Thyroid gland (tissue), 4 donors: ENCODE results near the gene CCDC15.

Source experiments
- POLR2A ChIP-seq, 2 donors: fragments of 450-650 bp; IDR thresholded peaks; one replicate each; pipeline ENCODE4 v1.6.1; 2017; ENCODE audit warnings: antibody characterized with exemption in 2 of 2, mild to moderate bottlenecking in 2 of 2, moderate library complexity in 1 of 2
- TF ChIP-seq, protein P1 (sequence below), 6 experiments: fragments of 200-600 bp in 3 of 6; fragments of 450-650 bp in 3 of 6; sonication (generic) in 3 of 6; IDR thresholded peaks; one replicate each; pipeline ENCODE4 v1.5.1; 2016 to 2019; ENCODE audit warnings: antibody characterized with exemption in 6 of 6, mild to moderate bottlenecking in 2 of 6, inconsistent platforms in 1 of 6, moderate library complexity in 1 of 6

DNA sequence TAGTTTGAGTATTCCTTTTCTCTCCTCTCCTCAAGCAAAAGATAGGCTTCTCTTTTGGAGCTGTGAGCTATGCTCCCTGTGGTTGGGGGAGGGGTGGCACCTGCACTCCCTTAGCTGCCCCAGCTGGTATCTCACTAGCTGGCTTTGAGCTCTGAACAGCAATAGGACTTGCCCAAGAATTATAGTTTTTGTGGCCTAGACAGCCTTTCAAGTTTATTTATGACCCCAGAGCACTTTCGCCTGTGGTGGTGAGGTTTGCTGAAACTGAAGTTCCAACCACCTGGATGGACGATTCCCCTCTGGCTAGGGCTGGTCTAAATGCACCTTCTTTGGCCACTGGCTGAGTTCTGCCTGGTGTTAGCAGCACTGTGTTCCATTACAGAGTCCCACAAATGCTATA is 72.0 kb downstream of the CCDC15 start:
- TF ChIP-seq, protein P1, sequence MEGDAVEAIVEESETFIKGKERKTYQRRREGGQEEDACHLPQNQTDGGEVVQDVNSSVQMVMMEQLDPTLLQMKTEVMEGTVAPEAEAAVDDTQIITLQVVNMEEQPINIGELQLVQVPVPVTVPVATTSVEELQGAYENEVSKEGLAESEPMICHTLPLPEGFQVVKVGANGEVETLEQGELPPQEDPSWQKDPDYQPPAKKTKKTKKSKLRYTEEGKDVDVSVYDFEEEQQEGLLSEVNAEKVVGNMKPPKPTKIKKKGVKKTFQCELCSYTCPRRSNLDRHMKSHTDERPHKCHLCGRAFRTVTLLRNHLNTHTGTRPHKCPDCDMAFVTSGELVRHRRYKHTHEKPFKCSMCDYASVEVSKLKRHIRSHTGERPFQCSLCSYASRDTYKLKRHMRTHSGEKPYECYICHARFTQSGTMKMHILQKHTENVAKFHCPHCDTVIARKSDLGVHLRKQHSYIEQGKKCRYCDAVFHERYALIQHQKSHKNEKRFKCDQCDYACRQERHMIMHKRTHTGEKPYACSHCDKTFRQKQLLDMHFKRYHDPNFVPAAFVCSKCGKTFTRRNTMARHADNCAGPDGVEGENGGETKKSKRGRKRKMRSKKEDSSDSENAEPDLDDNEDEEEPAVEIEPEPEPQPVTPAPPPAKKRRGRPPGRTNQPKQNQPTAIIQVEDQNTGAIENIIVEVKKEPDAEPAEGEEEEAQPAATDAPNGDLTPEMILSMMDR (IDR thresholded peaks at IDR 0.05) = no peak
- no peak for TF ChIP-seq POLR2A (IDR thresholded peaks at IDR 0.05)
